ENCODE results near the gene TRAPPC2.

DNA sequence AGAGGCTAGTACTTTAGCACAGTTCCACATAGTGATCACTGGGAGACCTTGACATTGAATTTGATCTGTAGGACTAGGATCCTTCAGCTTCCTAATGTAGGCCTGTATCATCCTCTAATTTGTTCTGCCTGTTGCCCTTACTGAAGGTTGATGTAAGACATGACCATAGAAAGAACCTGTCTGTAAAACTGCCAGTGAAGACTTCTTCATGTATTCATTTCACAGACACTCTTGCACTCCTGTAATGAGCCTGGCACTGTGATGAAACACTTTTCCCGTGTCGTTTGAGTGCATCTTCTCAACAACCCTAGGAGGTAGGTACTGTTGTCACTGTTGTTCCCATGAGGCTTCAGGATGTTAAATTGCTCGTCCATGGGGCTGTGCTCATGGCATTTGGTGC lies 30.8 kb downstream of the TRAPPC2 start:
- TF ChIP-seq GATA2 (IDR thresholded peaks at IDR 0.05; ENCODE audit: low read depth, low read length) = no peak
- no peak for TF ChIP-seq GATA3 (IDR thresholded peaks at IDR 0.05; ENCODE audit: low read depth, low read length)
